GM12801 (cell line): ENCODE measurements around the gene IL27RA.

Experiments used
- CTCF ChIP-seq: IDR thresholded peaks from one replicate; pipeline ENCODE4 v1.5.1; 2011; ENCODE audit warnings: control low read depth; ENCODE audit not compliant: insufficient read length; ENCODE audit errors: extremely low read depth

Gene IL27RA

GRCh38 chr19:14078411-14078810 lies 46.8 kb downstream of the IL27RA start:
- no peak for TF ChIP-seq CTCF

- no peak for TF ChIP-seq CTCF
These were observed 49.6 kb downstream of the IL27RA start for GRCh38 chr19:14080887-14081796.

GRCh38 chr19:14081797-14082674 lies 50.5 kb downstream of the IL27RA start:
- no peak for TF ChIP-seq CTCF

- TF ChIP-seq CTCF = no peak
These were observed 51.1 kb downstream of the IL27RA start for GRCh38 chr19:14082675-14082960.

- TF ChIP-seq CTCF = no peak
These were observed 53.9 kb downstream of the IL27RA start, which contains the start of gene C19orf67 for GRCh38 chr19:14085309-14085995. C19orf67 (minus strand) TSS chr19:14085783; CDS start chr19:14085627, 156 bp downstream.

GRCh38 chr19:14086098-14086497 lies 54.5 kb downstream of the IL27RA start:
- no peak for TF ChIP-seq CTCF

- no peak for TF ChIP-seq CTCF
These were observed 57.3 kb downstream of the IL27RA start for GRCh38 chr19:14088634-14089411.
